HepG2 (cell line): ENCODE data around the gene NUF2. TPM values are rescaled to one million over a fixed set of nuclear protein-coding genes. Genes with fewer than 3 reads are reported as not detected.
A peak's percentile ranks its signal among the peaks of the same experiment; 100 is the strongest.

Experiments used
- CENPT ChIP-seq: sonication (generic); formaldehyde crosslinking; IDR thresholded peaks from 2 replicates; pipeline ENCODE4 v1.8.0; 2022; ENCODE audit warnings: low read depth, mild to moderate bottlenecking, moderate library complexity, missing genetic modification reagents
- CREM ChIP-seq, 2 experiments: sonication (generic) in 1 of 2; formaldehyde crosslinking in 1 of 2; IDR thresholded peaks; 2 replicates each; pipeline versions ENCODE4 v1.4.0 to v1.6.1; 2016 to 2020; ENCODE audit warnings: antibody characterized with exemption in 1 of 2, mild to moderate bottlenecking in 1 of 2, missing genetic modification reagents in 1 of 2
- CSRNP1 ChIP-seq: sonication (generic); formaldehyde crosslinking; IDR thresholded peaks from 2 replicates; pipeline ENCODE4 v1.8.1; 2023; ENCODE audit warnings: mild to moderate bottlenecking, missing genetic modification reagents
- HIVEP1 ChIP-seq: sonication (generic); formaldehyde crosslinking; IDR thresholded peaks from 2 replicates; pipeline ENCODE4 v1.4.0; 2020; ENCODE audit warnings: mild to moderate bottlenecking, missing genetic modification reagents
- IKZF5 ChIP-seq: IDR thresholded peaks from 2 replicates; pipeline ENCODE4 v1.6.1; 2018; ENCODE audit warnings: missing genetic modification reagents, mild to moderate bottlenecking, missing compliant biosample characterization
- MAZ ChIP-seq, 2 experiments: sonication (generic) in 1 of 2; formaldehyde crosslinking in 1 of 2; IDR thresholded peaks; 2 replicates each; pipeline versions ENCODE4 v1.5.0 to v1.6.1; 2012 to 2020; ENCODE audit warnings: low read depth in 2 of 2, mild to moderate bottlenecking in 2 of 2, borderline replicate concordance in 1 of 2, improper control_type of control experiment in 1 of 2, low read length in 1 of 2, missing genetic modification reagents in 1 of 2, moderate library complexity in 1 of 2
- RARG ChIP-seq: sonication (generic); formaldehyde crosslinking; IDR thresholded peaks from 2 replicates; pipeline ENCODE4 v1.4.0; 2020; ENCODE audit warnings: low read depth, mild to moderate bottlenecking, missing genetic modification reagents
- SRF ChIP-seq: IDR thresholded peaks from 2 replicates; pipeline ENCODE4 v1.6.1; 2011; ENCODE audit warnings: mild to moderate bottlenecking, low read depth, low read length, moderate library complexity
- SRSF9 ChIP-seq: fragments of 200-400 bp; formaldehyde crosslinking; IDR thresholded peaks from 2 replicates; pipeline ENCODE4 v1.6.1; 2018; ENCODE audit warnings: borderline replicate concordance, mild to moderate bottlenecking, low read depth, low read length; ENCODE audit not compliant: insufficient read depth, poor library complexity, severe bottlenecking
- XBP1 ChIP-seq: sonication (generic); formaldehyde crosslinking; IDR thresholded peaks from 2 replicates; pipeline ENCODE4 v1.5.0; 2020; ENCODE audit warnings: missing genetic modification reagents
- ZMAT5 ChIP-seq: sonication (generic); formaldehyde crosslinking; IDR thresholded peaks from 2 replicates; pipeline ENCODE4 v1.5.0; 2020; ENCODE audit warnings: mild to moderate bottlenecking, low read depth, missing genetic modification reagents, borderline replicate concordance
- ZNF276 ChIP-seq: sonication (generic); formaldehyde crosslinking; IDR thresholded peaks from 2 replicates; pipeline ENCODE4 v1.4.0; 2020; ENCODE audit warnings: mild to moderate bottlenecking, low read depth, missing genetic modification reagents
- ZNF333 ChIP-seq: sonication (generic); formaldehyde crosslinking; IDR thresholded peaks from 2 replicates; pipeline ENCODE4 v1.4.0; 2020; ENCODE audit warnings: mild to moderate bottlenecking, missing genetic modification reagents, borderline replicate concordance
- polyA plus RNA-seq, 8 experiments: library from polyadenylated mRNA; depleted of rRNA in 3 of 8; stranded (reverse) in 7 of 8; unstranded in 1 of 8; fragments of >200 nt; fragmentation: Illumina TruSeq in 4 of 8; extraction: Trizol in 4 of 8; gene quantifications; 2 replicates each; pipeline versions ENCODE4 v1.2.1 to v1.2.3, GENCODE V29; 2011 to 2016; ENCODE audit warnings: low read depth in 4 of 8, missing spikeins in 1 of 8, mixed read lengths in 1 of 8; ENCODE audit not compliant: insufficient read depth in 1 of 8
- total RNA-seq, 5 experiments: library from RNA; depleted of rRNA; stranded (reverse); fragments of >200 nt; fragmentation: Illumina TruSeq; extraction: Trizol; gene quantifications; 2 replicates each; pipeline ENCODE4 v1.2.3, GENCODE V29; 2016; ENCODE audit warnings: low read depth in 1 of 5
- TF ChIP-seq, protein P1 (sequence below): IDR thresholded peaks from 2 replicates; pipeline ENCODE4 v1.6.1; 2016
- TF ChIP-seq, protein P2 (sequence below): sonication (generic); formaldehyde crosslinking; IDR thresholded peaks from 2 replicates; pipeline ENCODE4 v1.4.0; 2020; ENCODE audit warnings: mild to moderate bottlenecking, low read depth, missing genetic modification reagents
- TF ChIP-seq, protein P3 (sequence below), 2 experiments: fragments of 450-650 bp in 1 of 2; sonication (generic) in 1 of 2; formaldehyde crosslinking; IDR thresholded peaks; 2 replicates each; pipeline versions ENCODE4 v1.5.0 to v1.8.0; 2020 to 2022; ENCODE audit warnings: mild to moderate bottlenecking in 1 of 2, missing genetic modification reagents in 1 of 2

The NUF2 gene
- total and polyA plus RNA-seq, 2 of the 13 experiments (the other 11 are each of a cell fraction or from before 2014, with no cell fraction given) = 26.0 to 39.4 TPM

- TF ChIP-seq IKZF5 (CRISPR knock-in tag) = peak; percentile 99
- TF ChIP-seq HIVEP1 (CRISPR knock-in tag) = peak; percentile 97
- TF ChIP-seq CSRNP1 (CRISPR knock-in tag) = peak; percentile 98
- TF ChIP-seq RARG (CRISPR knock-in tag) = peak; percentile 58; the same call in 1 of the 2 replicates
- TF ChIP-seq, protein P1, sequence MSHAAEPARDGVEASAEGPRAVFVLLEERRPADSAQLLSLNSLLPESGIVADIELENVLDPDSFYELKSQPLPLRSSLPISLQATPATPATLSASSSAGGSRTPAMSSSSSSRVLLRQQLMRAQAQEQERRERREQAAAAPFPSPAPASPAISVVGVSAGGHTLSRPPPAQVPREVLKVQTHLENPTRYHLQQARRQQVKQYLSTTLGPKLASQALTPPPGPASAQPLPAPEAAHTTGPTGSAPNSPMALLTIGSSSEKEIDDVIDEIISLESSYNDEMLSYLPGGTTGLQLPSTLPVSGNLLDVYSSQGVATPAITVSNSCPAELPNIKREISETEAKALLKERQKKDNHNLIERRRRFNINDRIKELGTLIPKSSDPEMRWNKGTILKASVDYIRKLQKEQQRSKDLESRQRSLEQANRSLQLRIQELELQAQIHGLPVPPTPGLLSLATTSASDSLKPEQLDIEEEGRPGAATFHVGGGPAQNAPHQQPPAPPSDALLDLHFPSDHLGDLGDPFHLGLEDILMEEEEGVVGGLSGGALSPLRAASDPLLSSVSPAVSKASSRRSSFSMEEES = peak; percentile 82; the same call in 1 of the 2 replicates
- peak; percentile 78; the same call in 1 of the 2 replicates for TF ChIP-seq MAZ (IDR thresholded peaks at IDR 0.05; ENCODE audit: borderline replicate concordance, low read depth, low read length)
- peak; percentile 95 for TF ChIP-seq MAZ (CRISPR knock-in tag; IDR thresholded peaks at IDR 0.05; ENCODE audit: low read depth)
- TF ChIP-seq, protein P2, sequence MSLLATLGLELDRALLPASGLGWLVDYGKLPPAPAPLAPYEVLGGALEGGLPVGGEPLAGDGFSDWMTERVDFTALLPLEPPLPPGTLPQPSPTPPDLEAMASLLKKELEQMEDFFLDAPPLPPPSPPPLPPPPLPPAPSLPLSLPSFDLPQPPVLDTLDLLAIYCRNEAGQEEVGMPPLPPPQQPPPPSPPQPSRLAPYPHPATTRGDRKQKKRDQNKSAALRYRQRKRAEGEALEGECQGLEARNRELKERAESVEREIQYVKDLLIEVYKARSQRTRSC = no peak
- TF ChIP-seq SRSF9 = no peak
- peak; percentile 96; the same call in 1 of the 2 replicates for TF ChIP-seq CENPT (CRISPR knock-in tag)
- TF ChIP-seq SRF = peak; percentile 76; the same call in 1 of the 2 replicates
- TF ChIP-seq ZNF276 (CRISPR knock-in tag) = peak; percentile 85
- TF ChIP-seq ZNF333 (CRISPR knock-in tag) = peak; percentile 98; the same call in 1 of the 2 replicates
- peak; percentile 91 for TF ChIP-seq CREM (IDR thresholded peaks at IDR 0.05)
- TF ChIP-seq CREM (CRISPR knock-in tag; IDR thresholded peaks at IDR 0.05) = peak; percentile 33; the same call in 1 of the 2 replicates
- TF ChIP-seq, protein P3, sequence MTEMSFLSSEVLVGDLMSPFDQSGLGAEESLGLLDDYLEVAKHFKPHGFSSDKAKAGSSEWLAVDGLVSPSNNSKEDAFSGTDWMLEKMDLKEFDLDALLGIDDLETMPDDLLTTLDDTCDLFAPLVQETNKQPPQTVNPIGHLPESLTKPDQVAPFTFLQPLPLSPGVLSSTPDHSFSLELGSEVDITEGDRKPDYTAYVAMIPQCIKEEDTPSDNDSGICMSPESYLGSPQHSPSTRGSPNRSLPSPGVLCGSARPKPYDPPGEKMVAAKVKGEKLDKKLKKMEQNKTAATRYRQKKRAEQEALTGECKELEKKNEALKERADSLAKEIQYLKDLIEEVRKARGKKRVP (CRISPR knock-in tag; IDR thresholded peaks at IDR 0.05) = peak in 1 of 2 experiments; percentile 87; a peak in 2 of 4 replicates
- no peak for TF ChIP-seq XBP1 (CRISPR knock-in tag)
- no peak for TF ChIP-seq ZMAT5 (CRISPR knock-in tag)
Measured at GRCh38 chr1:163321311-163322305, at the start of gene NUF2 (continued).
